Ishikawa (cell line): ENCODE results near the gene KYAT1.

Experiments
- CEBPB ChIP-seq: IDR thresholded peaks from 2 replicates; pipeline ENCODE4 v1.6.1; 2012
- EP300 ChIP-seq: IDR thresholded peaks from 2 replicates; pipeline ENCODE4 v1.6.1; 2012; ENCODE audit warnings: borderline replicate concordance
- TEAD4 ChIP-seq: IDR thresholded peaks from 2 replicates; pipeline ENCODE4 v1.6.1; 2012

DNA sequence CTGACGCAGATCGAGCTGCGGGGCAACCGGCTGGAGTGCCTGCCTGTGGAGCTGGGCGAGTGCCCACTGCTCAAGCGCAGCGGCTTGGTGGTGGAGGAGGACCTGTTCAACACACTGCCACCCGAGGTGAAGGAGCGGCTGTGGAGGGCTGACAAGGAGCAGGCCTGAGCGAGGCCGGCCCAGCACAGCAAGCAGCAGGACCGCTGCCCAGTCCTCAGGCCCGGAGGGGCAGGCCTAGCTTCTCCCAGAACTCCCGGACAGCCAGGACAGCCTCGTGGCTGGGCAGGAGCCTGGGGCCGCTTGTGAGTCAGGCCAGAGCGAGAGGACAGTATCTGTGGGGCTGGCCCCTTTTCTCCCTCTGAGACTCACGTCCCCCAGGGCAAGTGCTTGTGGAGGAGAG is 34.5 kb upstream of the KYAT1 start:
- no peak for TF ChIP-seq EP300
- no peak for TF ChIP-seq TEAD4
- no peak for TF ChIP-seq CEBPB
